Stimulated activated CD4-positive, alpha-beta T cell treated with anti-CD3 and anti-CD28 coated beads, Interleukin-2, amount 100 ng/mL, for 48 hours (primary cell): ENCODE data around the gene COL27A1.
"Not testable (repeated sequence)": the region's sequence is repeated elsewhere in the genome, so short reads cannot be mapped to it uniquely, and the experiment has no call there.

ENCODE experiments used
- DNase-seq, 2 donors: peaks; one replicate each; pipeline ENCODE4 v3.0.0-alpha.2; 2020

Gene COL27A1

DNA sequence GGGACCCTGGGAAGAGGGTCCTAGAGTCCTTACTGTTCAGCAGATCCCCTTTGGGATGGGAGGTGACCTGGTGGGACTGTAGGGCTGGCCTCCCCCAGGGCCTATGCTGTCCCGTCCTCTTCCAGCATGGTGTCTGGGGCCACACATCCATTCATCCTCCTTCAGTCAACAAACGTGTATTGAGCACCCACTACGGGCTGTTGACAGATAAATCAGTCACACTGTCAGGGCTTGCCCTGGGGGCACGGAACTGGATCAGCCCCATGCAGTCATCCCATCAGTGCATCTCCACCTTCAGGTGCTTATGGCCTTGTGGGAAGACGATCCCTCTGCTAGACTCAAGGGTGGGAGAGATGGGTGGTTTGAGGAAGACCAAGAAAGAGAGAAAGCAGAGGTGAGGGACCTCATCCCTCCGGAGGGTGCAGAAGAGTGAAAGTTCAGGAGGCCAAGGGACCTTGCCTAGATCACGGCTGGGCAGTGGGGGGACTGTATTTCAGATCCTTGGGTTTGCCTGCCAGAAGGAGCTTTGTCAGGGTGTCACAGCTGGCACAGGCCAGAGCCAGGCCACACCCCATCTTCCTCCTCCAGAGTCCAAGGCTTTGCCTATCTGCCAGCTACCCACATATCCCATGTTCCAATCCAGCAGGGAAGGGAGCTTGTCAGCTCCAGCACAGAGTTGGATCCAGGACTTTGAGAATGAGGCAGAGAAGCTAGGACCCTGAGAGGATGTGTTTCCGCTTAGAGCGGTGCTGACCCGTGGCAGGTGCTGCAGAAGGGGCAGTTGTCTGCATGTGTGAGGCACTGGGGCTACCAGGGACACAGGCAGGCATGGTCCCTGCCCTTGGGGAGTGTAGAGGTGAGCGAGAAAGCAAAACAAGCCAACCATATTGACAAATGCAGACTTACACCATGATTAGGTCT lies 30.5 kb downstream of the COL27A1 start:
- DNase-seq: no peak

DNA sequence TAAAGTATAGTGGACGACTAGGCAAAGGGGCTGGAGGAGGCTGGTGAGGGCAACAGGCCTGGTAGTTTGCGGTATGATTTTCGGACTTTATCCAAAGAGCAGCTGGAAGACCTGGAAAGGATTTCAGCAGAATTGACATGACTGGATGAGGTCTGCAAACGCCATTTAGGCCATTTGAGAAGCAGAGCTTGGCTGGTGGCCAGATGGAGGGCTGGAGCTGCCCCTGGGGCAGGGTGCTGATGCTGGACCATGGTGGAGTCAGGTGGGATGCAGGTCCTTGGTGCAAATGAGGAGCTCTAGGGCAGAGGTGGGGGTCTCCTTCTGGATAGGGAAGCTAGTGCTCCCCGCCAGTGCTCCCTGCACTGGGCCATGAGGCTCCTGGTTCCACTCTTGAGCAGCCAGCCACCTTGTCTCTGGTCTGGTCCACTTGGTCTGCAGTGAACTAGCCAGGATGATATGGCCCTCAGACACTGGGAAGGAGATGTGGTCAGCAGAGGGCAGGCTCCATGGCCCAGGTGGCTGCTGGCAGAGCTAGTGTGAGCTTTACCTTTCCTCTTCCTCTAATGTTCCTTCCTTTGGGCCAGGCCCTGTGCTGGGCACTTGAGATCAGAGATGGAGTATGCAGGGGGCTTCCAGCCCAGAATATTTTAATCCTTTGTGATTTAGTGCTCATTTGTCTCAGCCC lies 31.4 kb downstream of the COL27A1 start:
- DNase-seq: no peak

DNA sequence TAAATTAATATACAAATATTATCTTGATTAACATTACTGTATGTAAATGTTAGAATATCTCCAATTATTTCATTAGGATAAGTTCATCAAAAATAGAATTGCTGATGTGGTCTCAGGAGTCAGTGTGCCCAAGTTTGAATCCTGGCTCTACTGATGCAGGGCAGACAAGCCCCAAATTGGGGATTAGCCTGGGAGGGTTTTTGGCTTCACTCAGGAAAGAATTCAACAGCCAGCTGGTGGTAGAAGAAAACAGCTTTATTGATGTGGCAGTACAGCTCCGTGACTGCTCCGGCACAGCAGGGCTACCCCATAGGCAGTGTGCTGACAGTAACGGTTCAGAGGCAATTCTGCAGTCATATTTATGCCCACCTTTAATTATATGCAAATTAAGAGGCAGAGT lies 32.5 kb downstream of the COL27A1 start:
- no peak for DNase-seq

DNA sequence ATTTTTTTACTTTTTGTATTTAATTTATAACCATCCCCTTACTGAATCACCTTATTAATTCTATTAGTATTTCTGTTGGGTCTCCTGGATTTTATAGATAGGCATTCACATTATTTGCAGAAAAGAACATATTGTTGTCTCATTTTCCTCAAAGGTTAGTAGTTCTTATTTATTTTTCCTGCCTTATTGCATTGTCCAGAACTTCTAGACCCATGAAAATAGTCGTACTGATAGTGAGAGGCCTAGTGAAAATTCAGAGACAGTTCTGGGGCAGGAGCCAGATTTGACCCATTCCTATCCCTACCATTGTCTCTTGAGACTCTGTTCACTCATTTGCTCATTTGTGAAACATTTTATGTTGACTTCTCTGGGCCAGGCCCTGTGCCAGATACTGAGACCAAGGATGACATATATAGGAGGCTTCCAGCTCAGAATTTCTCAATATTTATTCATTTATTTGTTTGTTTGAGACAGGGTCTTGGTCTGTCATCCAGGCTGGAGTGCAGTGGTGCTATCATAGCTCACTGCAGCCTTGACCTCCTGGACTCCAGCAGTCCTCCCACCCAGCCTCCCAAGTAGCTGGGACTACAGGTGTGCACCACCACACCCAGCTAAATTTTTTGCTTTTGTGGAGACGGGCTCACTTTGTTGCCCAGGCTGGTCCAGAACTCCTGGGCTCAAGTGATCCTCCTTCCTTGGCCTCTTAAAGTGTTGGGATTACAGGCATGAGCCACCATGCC lies 34.7 kb downstream of the COL27A1 start:
- no peak for DNase-seq

DNA sequence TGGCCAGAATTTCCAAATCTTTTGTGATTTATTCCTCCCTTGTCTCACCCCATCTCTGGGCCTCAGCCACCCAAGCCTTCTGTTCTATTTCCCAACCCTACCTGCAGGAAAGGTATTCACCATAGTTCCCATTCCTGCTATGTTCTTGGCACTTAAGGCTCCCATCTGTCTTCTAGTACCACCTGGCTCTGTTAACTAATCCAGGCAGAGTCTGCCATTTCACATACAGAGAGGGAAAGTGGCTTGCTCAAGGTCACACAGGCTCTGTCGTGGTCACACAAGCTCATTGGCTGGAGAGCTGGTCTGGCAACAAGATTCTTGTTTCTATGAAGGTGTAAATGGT lies 35.2 kb downstream of the COL27A1 start:
- no peak for DNase-seq

DNA sequence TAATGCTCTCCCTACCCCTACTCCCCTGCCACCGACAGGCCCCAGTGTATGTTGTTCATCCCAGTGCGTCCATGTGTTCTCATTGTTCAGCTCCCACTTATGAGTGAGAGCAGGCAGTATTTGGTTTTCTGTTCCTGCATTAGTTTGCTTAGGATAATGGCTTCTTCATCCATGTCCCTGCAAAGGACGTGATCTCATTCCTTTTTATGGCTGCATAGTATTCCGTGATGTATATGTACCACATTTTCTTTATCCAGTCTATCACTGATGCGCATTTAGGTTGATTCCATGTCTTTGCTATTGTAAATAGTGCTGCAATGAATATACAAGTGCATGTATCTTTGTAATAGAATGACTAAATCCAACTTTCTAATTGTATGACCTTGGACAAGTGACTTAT lies 36.1 kb downstream of the COL27A1 start:
- not testable (repeated sequence) for DNase-seq

DNA sequence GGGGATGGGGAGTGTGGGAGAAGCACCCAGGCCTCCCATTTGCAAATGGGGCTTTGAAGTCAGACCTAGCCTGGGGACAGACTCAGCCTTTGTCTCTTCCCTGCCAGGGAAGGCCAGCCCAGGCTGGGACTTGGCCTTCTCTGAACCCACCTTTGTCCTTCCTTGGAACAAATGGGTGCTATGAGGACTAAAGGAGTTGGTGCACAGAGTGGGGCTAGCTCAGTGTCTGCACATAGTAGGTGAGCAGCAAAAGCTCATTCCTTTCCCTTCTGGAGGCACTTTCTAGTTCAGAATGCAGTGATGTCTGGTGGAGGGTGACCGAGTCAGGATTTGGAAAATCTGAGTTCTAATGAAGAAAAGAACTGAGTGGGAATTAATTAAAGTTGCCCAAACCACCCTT lies 37.2 kb downstream of the COL27A1 start:
- no peak for DNase-seq

DNA sequence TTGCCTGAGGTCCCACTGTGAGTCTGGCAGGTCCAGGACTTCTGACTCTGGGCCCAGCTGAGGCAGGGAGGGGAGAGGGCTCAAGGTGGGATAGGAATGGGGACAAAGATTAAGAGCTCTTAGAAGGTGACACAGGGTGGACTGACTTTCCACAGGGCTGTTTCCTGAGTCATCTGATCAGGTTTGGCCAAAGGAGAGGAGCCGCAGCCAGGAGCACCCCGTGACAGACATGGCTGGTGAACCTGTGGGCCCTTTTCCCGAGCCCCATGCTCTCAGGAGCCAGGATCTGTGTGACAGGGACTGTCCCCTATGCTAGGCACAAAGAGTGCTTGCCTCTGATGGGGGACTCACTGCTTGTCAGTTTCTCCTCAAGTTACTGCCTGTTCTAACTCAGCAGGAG lies 37.8 kb downstream of the COL27A1 start:
- no peak for DNase-seq

DNA sequence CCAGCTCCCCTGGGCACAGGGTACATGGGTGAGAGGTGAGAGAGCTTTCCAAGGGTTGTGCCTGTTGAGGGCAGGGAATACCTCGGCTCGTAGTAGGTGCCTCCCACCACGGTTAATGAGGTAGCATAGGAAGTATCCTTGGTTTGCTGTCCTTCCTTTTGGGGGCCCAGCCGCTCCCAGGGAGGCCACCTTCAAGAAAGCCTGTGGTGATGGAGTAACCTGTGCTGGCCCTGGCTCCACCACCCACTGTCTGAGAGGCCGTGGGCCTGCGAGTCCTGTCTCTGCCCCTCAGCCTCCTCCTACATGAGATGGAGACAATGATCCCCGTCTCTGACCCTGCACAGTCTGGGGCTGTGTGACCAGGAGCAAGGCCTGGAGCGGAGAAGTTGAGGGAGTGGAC lies 40.8 kb downstream of the COL27A1 start:
- DNase-seq: no peak

DNA sequence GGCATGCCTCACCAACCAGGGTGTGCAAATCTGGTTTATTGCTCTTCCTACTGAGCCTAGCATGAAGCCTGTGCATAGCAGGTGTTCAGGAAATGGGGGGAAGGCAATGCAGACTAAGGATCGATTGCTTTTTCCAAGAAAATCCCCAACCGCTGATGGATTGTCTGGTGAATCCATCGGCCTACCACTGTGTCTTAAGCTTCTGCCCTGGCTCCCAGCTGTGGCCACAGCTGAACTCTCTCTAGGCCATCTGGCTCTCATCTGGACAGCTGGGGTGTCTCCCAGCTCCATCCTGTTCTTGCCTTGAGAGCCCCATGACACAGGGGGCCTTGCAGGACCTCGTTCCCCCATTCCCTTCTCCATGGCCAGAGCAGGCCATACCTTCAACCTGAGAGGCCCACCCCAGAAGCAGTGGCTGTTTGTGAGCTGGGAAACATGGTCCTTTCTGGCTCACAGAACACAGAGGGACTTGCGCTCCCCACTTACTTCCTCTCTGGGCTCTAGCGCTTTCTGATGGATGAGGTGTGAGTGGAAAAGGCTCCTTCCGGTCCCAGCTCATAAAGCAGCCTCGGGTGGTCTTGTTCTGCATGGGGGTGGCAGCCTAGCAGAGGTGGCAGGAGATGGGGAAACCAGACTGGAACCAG lies 41.8 kb downstream of the COL27A1 start:
- no peak for DNase-seq

DNA sequence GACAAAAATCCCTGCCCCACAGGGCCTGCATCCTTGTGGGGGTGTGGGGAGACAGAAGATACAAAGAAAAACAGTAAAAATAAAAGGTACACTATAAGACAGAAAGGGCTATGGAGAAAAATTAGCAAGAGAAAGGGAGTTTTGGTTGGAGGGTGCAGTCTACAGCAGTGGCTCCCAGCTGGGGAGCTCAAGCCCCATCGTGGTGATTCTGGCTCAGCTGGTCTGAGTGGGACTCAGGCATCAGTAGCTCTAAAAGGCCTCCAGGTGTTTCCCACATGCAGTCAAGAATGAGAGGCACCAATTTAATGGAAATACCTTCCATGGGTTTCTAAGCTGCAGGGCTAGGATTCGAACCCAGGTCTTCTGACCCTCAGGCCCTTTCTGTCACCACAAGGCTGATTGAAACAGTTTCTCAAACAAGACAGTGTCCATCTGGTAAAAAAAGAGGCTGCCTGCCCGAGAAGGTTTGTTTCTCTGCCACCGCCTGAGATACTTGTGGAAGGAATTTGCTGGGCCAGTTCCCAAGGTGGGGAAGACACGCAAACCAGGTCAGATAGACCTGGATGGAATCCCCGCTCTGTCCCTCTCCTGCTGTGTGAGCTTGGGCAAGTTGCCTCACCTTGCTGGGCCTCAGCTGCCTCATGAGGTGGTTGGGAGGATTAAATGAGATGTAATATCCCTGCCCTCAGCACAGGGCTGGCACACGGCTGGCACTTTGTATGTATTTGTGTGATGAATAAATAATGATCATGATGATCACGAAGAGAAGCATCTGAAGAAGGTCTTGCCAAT lies 43.1 kb downstream of the COL27A1 start:
- DNase-seq: no peak

DNA sequence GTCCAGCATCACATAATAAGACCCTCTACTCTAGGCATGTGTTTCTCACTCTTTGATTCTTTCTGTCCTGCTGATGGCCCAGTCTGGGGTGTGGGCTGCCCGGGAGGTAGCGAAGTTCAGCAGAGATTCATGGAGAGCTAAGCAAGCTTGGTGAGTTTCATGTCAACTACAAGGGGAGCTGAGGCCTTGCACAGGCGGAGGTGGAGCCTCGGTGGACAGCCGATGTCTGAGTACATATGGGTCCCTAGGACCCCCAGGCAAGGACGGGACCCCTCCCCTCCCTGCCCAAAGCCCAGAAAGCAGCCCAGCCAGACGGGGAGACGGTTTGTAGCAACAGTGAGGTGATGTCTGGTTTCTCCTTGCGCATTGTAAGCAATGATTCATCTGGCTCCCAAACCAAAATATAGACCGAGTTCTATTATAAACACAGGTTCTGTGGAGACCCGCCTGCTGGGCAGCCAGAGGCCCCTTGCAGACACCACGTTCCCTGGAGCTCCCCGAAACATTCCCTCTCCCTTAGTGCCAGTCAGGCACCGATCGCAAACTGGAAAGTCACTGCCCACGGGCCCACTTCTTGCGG lies 45.5 kb downstream of the COL27A1 start:
- DNase-seq: no peak

DNA sequence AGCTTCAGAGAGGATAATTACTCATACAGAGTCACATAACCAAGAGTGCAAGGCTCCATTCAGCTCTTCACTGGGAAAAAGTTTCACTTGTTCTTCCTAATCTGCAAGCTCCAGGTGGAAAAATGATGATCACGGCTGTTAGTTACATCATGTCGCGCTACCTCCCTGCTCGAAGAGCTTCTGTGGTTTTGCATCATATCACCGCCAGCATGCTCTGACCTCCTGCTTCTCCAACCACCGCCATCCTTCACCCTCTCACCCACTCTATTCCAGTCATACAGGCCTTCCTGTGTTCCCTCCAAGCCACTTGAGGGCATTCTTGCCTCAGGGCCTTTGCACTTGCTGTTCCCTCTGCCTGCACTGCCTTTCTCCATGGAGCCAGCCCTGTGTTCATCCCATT lies 47.1 kb downstream of the COL27A1 start:
- no peak for DNase-seq

DNA sequence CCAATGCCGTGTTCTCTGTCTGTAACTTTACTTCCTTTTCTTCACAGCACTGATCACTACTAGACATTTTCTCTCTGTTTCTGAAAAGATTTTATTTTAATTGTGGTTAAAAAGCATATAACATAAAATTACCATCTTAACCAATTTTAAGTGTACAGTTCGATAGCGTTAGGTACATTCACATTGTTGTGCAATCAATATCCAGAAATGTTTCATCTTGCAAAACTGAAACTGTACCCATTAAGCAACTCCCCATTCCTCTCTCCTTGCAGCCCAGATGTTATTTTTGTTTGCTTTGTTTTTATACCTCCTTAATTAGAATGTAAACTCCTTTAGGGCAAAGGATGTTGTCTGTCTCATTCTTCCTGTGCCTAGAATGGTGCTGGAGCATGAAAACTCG lies 47.5 kb downstream of the COL27A1 start:
- DNase-seq: no peak

DNA sequence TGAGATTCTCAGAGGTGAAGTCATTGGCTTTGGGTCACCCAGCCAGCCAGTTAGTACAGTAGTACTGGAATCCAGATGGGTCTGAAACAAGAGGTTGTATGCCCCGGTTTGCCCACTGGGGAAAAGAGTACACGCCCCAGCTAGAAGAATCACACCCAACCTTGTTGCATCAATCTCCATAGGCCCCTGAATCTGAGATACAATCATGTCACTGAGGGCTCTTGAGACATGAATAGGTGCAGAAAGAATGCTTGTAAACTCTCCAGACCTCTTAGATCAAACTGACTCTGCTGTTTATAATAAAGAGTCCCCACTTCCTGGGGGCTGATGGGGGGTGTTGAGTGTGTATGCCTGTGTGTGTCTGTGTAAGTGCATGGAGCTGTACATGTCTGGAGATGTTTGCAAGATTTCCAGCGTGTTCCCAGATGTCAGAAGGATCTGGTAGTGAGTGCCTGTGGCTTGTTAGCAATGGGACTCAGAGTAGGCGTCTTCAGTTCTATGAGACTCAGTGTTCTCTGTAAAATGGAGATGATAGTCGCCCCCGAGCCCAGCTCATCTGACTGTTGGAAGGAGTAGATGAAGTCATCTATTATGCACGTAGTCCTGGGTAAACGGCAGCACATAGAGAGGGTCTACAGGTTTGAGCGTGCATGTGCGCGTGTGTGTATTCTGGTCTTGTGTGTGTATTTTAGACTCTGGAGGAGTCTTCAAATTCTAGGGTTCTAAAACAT lies 48.2 kb downstream of the COL27A1 start:
- DNase-seq: no peak

DNA sequence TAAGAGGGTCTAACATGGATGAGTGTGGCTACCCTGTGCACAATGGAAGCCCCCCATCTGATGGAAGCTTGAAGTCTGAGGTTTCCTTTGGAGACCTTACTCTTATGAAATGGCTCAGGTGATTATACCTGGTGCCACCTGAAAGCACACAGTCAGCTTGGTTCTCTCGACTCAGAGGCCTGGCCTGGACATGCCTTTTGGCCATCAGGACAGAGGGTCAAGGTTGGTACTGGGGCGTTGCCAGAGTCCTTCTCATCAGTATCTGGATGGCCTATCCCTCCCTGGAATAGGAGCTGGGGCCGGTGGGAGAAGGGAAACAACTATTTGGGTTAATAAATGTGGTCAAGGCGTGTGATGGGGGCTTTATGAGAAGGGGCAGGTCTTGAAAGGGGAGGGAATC lies 48.9 kb downstream of the COL27A1 start:
- DNase-seq: no peak

DNA sequence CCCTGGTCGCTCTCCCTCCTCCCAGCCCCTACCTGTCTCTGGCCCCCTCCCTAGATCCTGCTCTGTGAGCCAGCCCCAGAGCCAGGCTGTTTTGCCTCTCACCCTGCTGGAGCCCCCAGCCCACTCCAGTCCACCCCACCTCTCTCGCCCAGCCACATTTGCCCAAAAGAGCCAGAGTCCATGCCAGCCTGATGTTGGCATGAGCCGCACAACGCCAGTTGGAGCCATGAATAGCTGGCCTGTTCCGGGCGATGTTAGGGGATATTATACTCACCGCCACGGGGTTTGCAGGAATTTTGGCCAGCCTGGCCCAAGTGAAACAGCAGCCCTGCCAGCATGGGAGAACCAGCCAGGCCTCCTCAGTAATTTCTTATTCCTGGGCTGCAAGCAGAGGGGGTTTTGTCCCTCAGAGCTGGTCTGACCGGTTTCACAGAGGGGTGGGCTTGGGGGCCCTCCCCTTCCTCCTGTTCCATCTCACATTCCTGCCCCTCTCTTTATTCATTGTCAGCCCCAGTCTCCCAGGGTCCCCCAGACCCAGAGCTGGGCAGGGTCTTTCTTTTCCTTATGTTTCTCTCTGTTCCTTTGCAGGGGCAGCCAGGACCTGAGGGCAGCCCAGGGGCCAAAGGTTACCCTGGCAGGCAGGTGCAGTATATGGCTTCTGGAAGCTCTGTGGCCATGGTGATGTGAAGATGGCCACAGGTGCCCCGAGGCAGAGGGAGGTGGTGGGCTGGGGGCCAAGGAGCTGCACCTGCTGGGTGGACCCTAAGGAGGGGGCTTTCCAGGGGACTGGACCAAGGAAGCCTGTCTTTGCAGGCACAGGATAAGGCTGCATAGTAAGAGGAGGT lies 50.1 kb downstream of the COL27A1 start:
- DNase-seq: no peak

DNA sequence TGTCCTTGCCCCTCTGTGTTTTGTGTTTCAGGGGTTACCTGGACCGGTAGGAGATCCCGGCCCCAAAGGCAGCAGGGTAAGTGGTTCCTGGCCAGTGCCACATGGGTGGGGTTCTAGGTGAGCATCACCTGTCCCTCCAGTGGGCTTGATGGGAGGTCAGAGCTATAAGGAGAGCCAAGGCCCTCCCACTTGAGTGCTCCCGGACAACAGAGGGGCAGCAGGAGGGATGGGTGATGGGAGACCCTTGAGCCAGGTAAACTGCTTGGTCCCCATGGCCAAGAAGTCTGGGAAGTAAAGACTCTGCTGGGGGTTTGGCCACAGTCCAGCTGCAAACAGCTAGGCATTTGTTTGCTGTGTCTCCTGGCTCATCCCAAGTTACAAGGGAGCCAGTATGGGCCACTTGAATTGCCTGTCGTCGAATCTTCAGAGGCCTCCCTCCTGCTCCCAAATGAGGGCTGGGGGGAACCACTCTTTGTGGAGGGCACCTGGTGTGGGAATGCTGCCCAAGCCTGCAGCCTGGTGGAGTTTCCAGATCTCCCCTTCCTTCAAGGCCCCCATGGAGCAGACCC lies 51.0 kb downstream of the COL27A1 start:
- no peak for DNase-seq

DNA sequence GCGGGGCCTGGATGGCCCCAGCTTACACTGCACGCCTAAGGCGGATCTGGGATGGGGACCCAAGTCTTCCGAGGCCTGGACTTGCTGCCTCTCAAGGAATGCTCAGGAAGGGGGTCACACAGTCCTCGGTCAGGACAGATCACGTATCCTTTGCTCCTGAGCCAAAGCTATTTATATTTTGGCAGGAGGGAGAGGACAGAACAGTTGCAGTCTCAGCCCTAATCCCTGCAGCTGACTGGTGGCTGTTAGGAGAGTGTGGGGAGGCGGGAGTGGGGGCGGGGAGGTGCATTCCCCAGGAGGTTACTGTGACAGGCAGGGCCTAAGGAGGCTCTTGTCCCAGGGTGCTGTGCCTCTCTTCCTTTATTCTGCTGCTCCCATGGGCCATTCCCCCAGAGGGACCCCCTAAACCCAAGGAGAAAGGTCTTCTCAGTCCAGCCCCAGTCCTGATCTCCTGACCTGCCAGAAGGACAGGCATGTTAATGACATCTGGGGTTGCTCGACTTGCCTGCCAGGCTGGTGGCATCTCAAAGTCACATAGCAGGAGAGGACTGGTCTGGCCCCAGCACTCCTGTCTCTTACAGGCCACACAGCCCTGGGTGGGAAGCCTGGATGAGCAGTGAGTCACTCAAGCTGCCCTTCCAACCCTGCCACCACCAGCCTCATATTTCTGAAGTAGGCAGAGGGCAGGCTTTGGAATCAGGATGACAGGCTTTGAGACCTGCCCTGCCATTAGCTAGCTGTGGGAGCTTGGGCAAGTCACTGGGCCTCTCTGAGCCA lies 51.9 kb downstream of the COL27A1 start:
- DNase-seq: no peak
